Ascending aorta (tissue), 2 donors: ENCODE data around the gene TSSC4. TPM values are rescaled to one million over a fixed set of nuclear protein-coding genes. Genes with fewer than 3 reads are reported as not detected.
A peak's percentile ranks its signal among the peaks of the same experiment; 100 is the strongest.

ENCODE experiments used
- DNase-seq, 2 donors: peaks; one replicate each; pipeline ENCODE4 v3.0.0-alpha.2; 2019; ENCODE audit warnings: low spot score in 2 of 2
- H3K27ac ChIP-seq, 2 donors: fragments of 200-600 bp; sonication (generic); one replicate each; pipeline ENCODE4 v1.5.1; 2016 to 2017; ENCODE audit warnings: mild to moderate bottlenecking in 1 of 2
- H3K27me3 ChIP-seq: fragments of 200-600 bp; sonication (generic); one replicate; pipeline ENCODE4 v1.5.1; 2017
- H3K36me3 ChIP-seq, 2 donors: fragments of 200-600 bp; sonication (generic); one replicate each; pipeline ENCODE4 v1.5.1; 2016
- H3K4me1 ChIP-seq, 2 donors: fragments of 200-600 bp; sonication (generic); one replicate each; pipeline ENCODE4 v1.5.1; 2016 to 2017; ENCODE audit warnings: mild to moderate bottlenecking in 1 of 2
- H3K4me3 ChIP-seq, 2 donors: fragments of 200-600 bp; sonication (generic); one replicate each; pipeline ENCODE4 v1.5.1; 2016 to 2017; ENCODE audit warnings: mild to moderate bottlenecking in 1 of 2
- H3K9me3 ChIP-seq, 2 donors: fragments of 200-600 bp; sonication (generic); one replicate each; pipeline ENCODE4 v1.5.1; 2016
- CTCF ChIP-seq, 3 experiments: fragments of 200-600 bp in 2 of 3; fragments of 450-650 bp in 1 of 3; sonication (generic) in 2 of 3; IDR thresholded peaks; one replicate each; pipeline ENCODE4 v1.5.1; 2016 to 2019; ENCODE audit warnings: antibody characterized with exemption in 3 of 3, mild to moderate bottlenecking in 1 of 3, moderate library complexity in 1 of 3
- intact Hi-C: fragments of 100-400 bp; cut with DNase I; formaldehyde crosslinking; loops from one replicate; pipeline ENCODE4 v1.15.1; 2023
- total RNA-seq: library from RNA; depleted of rRNA; stranded (reverse); fragments of >200 nt; gene quantifications from one replicate; pipeline ENCODE4 v1.1.0, GENCODE V29; 2016

The TSSC4 gene
- total RNA-seq, 1 donor from 2014 or later, result 183 TPM

- peak in 1 of 2 donors; percentile 0 for DNase-seq
- TF ChIP-seq CTCF (IDR thresholded peaks at IDR 0.05), result no peak
- Histone ChIP-seq H3K4me3 (no peak overlapping the region), H3K4me1 (peaks cover 3 to 13% of the 10 kb centered on the region in 2 donors), H3K27ac (no peak overlapping the region), H3K36me3 (no peaks in the 10 kb centered on the region), H3K27me3 (no peaks in the 10 kb centered on the region), H3K9me3 (no peaks in the 10 kb centered on the region)
- intact Hi-C loops, result loop anchor here (10.0 kb wide), 1 partner anchor 610 kb away; the partner anchor contains the start of gene CTSD
Measured at GRCh38 chr11:2374456-2375201, 25.9 kb upstream of the TSSC4 start.

GRCh38 chr11:2375341-2375853, 25.2 kb upstream of the TSSC4 start:
- Histone ChIP-seq H3K27me3 (no peaks in the 10 kb centered on the region), H3K4me1 (peaks cover 8 to 21% of the 10 kb centered on the region in 2 donors), H3K27ac (no peak overlapping the region), H3K4me3 (no peak overlapping the region), H3K36me3 (no peaks in the 10 kb centered on the region), H3K9me3 (no peaks in the 10 kb centered on the region)
- intact Hi-C loops, result loop anchor here (10.0 kb wide), 1 partner anchor 611 kb away; the partner anchor contains the start of gene CTSD
- no peak for DNase-seq
- no peak for TF ChIP-seq CTCF (IDR thresholded peaks at IDR 0.05)

GRCh38 chr11:2375964-2376551, 24.5 kb upstream of the TSSC4 start:
- Histone ChIP-seq H3K36me3 (no peaks in the 10 kb centered on the region), H3K4me3 (no peak overlapping the region), H3K27me3 (no peaks in the 10 kb centered on the region), H3K4me1 (peaks cover 8 to 24% of the 10 kb centered on the region in 2 donors), H3K9me3 (no peaks in the 10 kb centered on the region), H3K27ac (no peak overlapping the region)
- no peak for DNase-seq
- TF ChIP-seq CTCF (IDR thresholded peaks at IDR 0.05), result no peak
- intact Hi-C loops, result loop anchor here (2.0 to 10.0 kb wide), 2 partner anchors 71 to 611 kb away; partner anchors contain the start of gene CTSD

- intact Hi-C loops, result loop anchor here (1.0 to 10.0 kb wide), 3 partner anchors 23 to 612 kb away; partner anchors contain the start of genes CTSD and TSSC4
- H3K4me3 ChIP-seq, result peak within 1 kb of the TSS; percentile 79 to 98
- no peaks in the 10 kb centered on the region for H3K9me3 ChIP-seq
- H3K4me1 ChIP-seq, result peaks cover 12 to 28% of the 10 kb centered on the region in 2 donors
- no peak for TF ChIP-seq CTCF (IDR thresholded peaks at IDR 0.05)
- no peaks in the 10 kb centered on the region for H3K36me3 ChIP-seq
- H3K27me3 ChIP-seq, result no peaks in the 10 kb centered on the region
- no peak for DNase-seq
- peak within 1 kb of the TSS; percentile 97 to 99 for H3K27ac ChIP-seq
Measured at GRCh38 chr11:2376751-2377451, 23.6 kb upstream of the TSSC4 start, which contains the start of gene CD81. Gene CD81 (plus strand): TSS chr11:2377310. CDS start chr11:2377550, 240 bp downstream.
